ENCODE measurements around the gene NUDT1. TPM values are rescaled to one million over a fixed set of nuclear protein-coding genes. Genes with fewer than 3 reads are reported as not detected.

NUDT1 gene
- total and polyA plus RNA-seq, 2 experiments from 2014 or later: 54.5 to 163 TPM

DNA sequence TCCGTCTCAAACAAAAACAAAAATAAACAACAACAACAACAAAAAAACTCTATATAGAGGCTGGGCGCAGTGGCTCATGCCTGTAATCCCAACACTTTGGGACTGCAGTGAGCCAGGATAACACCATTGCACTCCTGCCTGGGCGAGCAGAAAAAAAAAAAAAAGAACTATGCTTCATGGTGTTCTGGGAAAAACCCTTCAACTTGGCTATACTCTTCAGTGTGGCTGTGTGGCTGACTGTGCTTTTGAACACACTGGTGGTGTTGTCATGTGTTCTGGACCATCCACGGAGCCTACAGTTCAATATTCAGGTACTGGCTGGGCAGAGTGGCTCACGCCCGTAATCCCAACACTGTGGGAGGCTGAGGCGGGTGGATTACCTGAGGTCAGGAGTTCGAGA is 45.7 kb downstream of the NUDT1 start:
- H3K4me3 Mint-ChIP-seq: no peak overlapping the region
- Histone ChIP-seq H3K79me2 (replicated peaks; ENCODE audit: insufficient read depth) (peaks cover 15% of the 10 kb centered on the region; the same call in 1 of the 2 replicates), H2AFZ (no peak overlapping the region), H3F3A (replicated peaks; ENCODE audit: low read depth) (no peaks in the 10 kb centered on the region), H4K20me1 (replicated peaks; ENCODE audit: insufficient read depth) (no peaks in the 10 kb centered on the region), H3K27me3 (ENCODE audit: insufficient read depth) (no peaks in the 10 kb centered on the region), H3K4me1 (ENCODE audit: insufficient read depth) (no peaks in the 10 kb centered on the region; the same call in 1 of the 2 replicates), H3K9me2 (ENCODE audit: insufficient read depth) (no peaks in the 10 kb centered on the region), H3K4me3 (no peak overlapping the region), H3K36me3 (ENCODE audit: insufficient read depth) (no peaks in the 10 kb centered on the region), H3K27ac (ENCODE audit: low read depth) (no peak overlapping the region), H3K4me2 (no peak overlapping the region)
- peaks cover 5% of the 10 kb centered on the region for H3K27me3 Mint-ChIP-seq (ENCODE audit: insufficient read depth, low read depth, poor library complexity)
- ATAC-seq (no peak), DNase-seq (ENCODE audit: low spot score) (no peak)
- no peaks in the 10 kb centered on the region for H3K36me3 Mint-ChIP-seq (ENCODE audit: low read depth)
- TF ChIP-seq POLR2AphosphoS5 (IDR thresholded peaks at IDR 0.05; ENCODE audit: low read depth): no peak
- TF ChIP-seq ZNF331 (CRISPR knock-in tag; IDR thresholded peaks at IDR 0.05; ENCODE audit: low read depth): no peak
- H3K4me1 Mint-ChIP-seq: 0 out of 3 replicates have a peak, but pooled peaks cover 2% of the 10 kb centered on the region
- H3K9me3 Mint-ChIP-seq: no peaks in the 10 kb centered on the region
- no peak overlapping the region for H3K27ac Mint-ChIP-seq

DNA sequence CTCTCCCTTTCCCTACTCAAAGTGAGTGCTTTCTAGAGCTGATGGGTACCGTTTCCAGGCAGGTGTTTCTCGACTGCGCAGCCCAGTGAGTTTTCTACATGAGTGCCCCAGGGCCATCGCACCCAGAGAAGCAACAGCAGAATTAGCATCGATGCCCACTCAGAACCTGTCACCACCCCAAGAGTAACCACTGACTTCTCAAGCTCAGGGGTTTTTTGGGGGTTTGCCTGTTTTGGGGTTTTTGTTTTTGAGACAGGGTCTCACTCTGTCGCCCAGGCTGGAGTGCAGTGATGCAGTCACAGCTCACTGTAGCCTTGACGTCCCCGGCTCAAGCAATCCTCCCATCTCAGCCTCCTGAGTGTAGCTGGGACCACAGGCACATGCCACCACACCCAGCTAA is 46.5 kb downstream of the NUDT1 start:
- no peaks in the 10 kb centered on the region for H3K4me1 Mint-ChIP-seq
- Histone ChIP-seq H3K4me2 (no peak overlapping the region), H3K79me2 (replicated peaks; ENCODE audit: insufficient read depth) (peaks cover 17% of the 10 kb centered on the region; the same call in 1 of the 2 replicates), H3K27me3 (ENCODE audit: insufficient read depth) (no peaks in the 10 kb centered on the region), H3F3A (replicated peaks; ENCODE audit: low read depth) (no peaks in the 10 kb centered on the region), H3K4me1 (ENCODE audit: insufficient read depth) (no peaks in the 10 kb centered on the region; the same call in 1 of the 2 replicates), H3K4me3 (no peak overlapping the region), H4K20me1 (replicated peaks; ENCODE audit: insufficient read depth) (no peaks in the 10 kb centered on the region), H3K27ac (ENCODE audit: low read depth) (no peak overlapping the region), H3K36me3 (ENCODE audit: insufficient read depth) (no peaks in the 10 kb centered on the region), H3K9me2 (ENCODE audit: insufficient read depth) (no peaks in the 10 kb centered on the region), H2AFZ (no peak overlapping the region)
- H3K9me3 Mint-ChIP-seq: no peaks in the 10 kb centered on the region
- H3K27me3 Mint-ChIP-seq (ENCODE audit: insufficient read depth, low read depth, poor library complexity): peaks cover 3% of the 10 kb centered on the region
- H3K27ac Mint-ChIP-seq: no peak overlapping the region
- H3K4me3 Mint-ChIP-seq: no peak overlapping the region
- no peaks in the 10 kb centered on the region for H3K36me3 Mint-ChIP-seq (ENCODE audit: low read depth)
- DNase-seq (ENCODE audit: low spot score) (no peak), ATAC-seq (no peak)
- no peak for TF ChIP-seq JUNB (IDR thresholded peaks at IDR 0.05; ENCODE audit: unreplicated experiment)
- TF ChIP-seq ZNF114 (CRISPR knock-in tag; IDR thresholded peaks at IDR 0.05): no peak
- TF ChIP-seq, protein P1, sequence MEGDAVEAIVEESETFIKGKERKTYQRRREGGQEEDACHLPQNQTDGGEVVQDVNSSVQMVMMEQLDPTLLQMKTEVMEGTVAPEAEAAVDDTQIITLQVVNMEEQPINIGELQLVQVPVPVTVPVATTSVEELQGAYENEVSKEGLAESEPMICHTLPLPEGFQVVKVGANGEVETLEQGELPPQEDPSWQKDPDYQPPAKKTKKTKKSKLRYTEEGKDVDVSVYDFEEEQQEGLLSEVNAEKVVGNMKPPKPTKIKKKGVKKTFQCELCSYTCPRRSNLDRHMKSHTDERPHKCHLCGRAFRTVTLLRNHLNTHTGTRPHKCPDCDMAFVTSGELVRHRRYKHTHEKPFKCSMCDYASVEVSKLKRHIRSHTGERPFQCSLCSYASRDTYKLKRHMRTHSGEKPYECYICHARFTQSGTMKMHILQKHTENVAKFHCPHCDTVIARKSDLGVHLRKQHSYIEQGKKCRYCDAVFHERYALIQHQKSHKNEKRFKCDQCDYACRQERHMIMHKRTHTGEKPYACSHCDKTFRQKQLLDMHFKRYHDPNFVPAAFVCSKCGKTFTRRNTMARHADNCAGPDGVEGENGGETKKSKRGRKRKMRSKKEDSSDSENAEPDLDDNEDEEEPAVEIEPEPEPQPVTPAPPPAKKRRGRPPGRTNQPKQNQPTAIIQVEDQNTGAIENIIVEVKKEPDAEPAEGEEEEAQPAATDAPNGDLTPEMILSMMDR (conservative IDR thresholded peaks at IDR 0.05; ENCODE audit: low read depth in 2 of 2): no peak
- TF ChIP-seq CREB1 (CRISPR knock-in tag; IDR thresholded peaks at IDR 0.05; ENCODE audit: low read depth): no peak
- TF ChIP-seq POLR2AphosphoS5 (IDR thresholded peaks at IDR 0.05; ENCODE audit: low read depth): no peak
- TF ChIP-seq, protein P2, sequence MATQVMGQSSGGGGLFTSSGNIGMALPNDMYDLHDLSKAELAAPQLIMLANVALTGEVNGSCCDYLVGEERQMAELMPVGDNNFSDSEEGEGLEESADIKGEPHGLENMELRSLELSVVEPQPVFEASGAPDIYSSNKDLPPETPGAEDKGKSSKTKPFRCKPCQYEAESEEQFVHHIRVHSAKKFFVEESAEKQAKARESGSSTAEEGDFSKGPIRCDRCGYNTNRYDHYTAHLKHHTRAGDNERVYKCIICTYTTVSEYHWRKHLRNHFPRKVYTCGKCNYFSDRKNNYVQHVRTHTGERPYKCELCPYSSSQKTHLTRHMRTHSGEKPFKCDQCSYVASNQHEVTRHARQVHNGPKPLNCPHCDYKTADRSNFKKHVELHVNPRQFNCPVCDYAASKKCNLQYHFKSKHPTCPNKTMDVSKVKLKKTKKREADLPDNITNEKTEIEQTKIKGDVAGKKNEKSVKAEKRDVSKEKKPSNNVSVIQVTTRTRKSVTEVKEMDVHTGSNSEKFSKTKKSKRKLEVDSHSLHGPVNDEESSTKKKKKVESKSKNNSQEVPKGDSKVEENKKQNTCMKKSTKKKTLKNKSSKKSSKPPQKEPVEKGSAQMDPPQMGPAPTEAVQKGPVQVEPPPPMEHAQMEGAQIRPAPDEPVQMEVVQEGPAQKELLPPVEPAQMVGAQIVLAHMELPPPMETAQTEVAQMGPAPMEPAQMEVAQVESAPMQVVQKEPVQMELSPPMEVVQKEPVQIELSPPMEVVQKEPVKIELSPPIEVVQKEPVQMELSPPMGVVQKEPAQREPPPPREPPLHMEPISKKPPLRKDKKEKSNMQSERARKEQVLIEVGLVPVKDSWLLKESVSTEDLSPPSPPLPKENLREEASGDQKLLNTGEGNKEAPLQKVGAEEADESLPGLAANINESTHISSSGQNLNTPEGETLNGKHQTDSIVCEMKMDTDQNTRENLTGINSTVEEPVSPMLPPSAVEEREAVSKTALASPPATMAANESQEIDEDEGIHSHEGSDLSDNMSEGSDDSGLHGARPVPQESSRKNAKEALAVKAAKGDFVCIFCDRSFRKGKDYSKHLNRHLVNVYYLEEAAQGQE (IDR thresholded peaks at IDR 0.05; ENCODE audit: unreplicated experiment): no peak
- TF ChIP-seq, protein P3, sequence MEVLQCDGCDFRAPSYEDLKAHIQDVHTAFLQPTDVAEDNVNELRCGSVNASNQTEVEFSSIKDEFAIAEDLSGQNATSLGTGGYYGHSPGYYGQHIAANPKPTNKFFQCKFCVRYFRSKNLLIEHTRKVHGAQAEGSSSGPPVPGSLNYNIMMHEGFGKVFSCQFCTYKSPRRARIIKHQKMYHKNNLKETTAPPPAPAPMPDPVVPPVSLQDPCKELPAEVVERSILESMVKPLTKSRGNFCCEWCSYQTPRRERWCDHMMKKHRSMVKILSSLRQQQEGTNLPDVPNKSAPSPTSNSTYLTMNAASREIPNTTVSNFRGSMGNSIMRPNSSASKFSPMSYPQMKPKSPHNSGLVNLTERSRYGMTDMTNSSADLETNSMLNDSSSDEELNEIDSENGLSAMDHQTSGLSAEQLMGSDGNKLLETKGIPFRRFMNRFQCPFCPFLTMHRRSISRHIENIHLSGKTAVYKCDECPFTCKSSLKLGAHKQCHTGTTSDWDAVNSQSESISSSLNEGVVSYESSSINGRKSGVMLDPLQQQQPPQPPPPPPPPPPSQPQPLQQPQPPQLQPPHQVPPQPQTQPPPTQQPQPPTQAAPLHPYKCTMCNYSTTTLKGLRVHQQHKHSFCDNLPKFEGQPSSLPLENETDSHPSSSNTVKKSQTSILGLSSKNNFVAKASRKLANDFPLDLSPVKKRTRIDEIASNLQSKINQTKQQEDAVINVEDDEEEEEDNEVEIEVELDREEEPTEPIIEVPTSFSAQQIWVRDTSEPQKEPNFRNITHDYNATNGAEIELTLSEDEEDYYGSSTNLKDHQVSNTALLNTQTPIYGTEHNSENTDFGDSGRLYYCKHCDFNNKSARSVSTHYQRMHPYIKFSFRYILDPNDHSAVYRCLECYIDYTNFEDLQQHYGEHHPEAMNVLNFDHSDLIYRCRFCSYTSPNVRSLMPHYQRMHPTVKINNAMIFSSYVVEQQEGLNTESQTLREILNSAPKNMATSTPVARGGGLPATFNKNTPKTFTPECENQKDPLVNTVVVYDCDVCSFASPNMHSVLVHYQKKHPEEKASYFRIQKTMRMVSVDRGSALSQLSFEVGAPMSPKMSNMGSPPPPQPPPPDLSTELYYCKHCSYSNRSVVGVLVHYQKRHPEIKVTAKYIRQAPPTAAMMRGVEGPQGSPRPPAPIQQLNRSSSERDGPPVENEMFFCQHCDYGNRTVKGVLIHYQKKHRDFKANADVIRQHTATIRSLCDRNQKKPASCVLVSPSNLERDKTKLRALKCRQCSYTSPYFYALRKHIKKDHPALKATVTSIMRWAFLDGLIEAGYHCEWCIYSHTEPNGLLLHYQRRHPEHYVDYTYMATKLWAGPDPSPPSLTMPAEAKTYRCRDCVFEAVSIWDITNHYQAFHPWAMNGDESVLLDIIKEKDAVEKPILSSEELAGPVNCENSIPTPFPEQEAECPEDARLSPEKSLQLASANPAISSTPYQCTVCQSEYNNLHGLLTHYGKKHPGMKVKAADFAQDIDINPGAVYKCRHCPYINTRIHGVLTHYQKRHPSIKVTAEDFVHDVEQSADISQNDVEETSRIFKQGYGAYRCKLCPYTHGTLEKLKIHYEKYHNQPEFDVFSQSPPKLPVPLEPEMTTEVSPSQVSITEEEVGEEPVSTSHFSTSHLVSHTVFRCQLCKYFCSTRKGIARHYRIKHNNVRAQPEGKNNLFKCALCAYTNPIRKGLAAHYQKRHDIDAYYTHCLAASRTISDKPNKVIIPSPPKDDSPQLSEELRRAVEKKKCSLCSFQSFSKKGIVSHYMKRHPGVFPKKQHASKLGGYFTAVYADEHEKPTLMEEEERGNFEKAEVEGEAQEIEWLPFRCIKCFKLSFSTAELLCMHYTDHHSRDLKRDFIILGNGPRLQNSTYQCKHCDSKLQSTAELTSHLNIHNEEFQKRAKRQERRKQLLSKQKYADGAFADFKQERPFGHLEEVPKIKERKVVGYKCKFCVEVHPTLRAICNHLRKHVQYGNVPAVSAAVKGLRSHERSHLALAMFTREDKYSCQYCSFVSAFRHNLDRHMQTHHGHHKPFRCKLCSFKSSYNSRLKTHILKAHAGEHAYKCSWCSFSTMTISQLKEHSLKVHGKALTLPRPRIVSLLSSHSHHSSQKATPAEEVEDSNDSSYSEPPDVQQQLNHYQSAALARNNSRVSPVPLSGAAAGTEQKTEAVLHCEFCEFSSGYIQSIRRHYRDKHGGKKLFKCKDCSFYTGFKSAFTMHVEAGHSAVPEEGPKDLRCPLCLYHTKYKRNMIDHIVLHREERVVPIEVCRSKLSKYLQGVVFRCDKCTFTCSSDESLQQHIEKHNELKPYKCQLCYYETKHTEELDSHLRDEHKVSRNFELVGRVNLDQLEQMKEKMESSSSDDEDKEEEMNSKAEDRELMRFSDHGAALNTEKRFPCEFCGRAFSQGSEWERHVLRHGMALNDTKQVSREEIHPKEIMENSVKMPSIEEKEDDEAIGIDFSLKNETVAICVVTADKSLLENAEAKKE (CRISPR knock-in tag; IDR thresholded peaks at IDR 0.05): no peak
- TF ChIP-seq STAT1 (IDR thresholded peaks at IDR 0.05; ENCODE audit: unreplicated experiment): no peak
- no peak for TF ChIP-seq EZH2 (IDR thresholded peaks at IDR 0.05; ENCODE audit: low read depth, unreplicated experiment)
- no peak for TF ChIP-seq NANOG (IDR thresholded peaks at IDR 0.05; ENCODE audit: borderline replicate concordance)

Measured in GM23338 (cell line).